NCI-H2107 (cell line): ENCODE data around the gene ZCCHC24.

Source experiments
- DNase-seq: peaks from one replicate; lab custom pipeline; 2025; lab: John Stamatoyannopoulos, UW

Gene ZCCHC24

GRCh38 chr10:79445977-79446757 lies 743 bp upstream of the ZCCHC24 start:
- DNase-seq = no peak

DNA sequence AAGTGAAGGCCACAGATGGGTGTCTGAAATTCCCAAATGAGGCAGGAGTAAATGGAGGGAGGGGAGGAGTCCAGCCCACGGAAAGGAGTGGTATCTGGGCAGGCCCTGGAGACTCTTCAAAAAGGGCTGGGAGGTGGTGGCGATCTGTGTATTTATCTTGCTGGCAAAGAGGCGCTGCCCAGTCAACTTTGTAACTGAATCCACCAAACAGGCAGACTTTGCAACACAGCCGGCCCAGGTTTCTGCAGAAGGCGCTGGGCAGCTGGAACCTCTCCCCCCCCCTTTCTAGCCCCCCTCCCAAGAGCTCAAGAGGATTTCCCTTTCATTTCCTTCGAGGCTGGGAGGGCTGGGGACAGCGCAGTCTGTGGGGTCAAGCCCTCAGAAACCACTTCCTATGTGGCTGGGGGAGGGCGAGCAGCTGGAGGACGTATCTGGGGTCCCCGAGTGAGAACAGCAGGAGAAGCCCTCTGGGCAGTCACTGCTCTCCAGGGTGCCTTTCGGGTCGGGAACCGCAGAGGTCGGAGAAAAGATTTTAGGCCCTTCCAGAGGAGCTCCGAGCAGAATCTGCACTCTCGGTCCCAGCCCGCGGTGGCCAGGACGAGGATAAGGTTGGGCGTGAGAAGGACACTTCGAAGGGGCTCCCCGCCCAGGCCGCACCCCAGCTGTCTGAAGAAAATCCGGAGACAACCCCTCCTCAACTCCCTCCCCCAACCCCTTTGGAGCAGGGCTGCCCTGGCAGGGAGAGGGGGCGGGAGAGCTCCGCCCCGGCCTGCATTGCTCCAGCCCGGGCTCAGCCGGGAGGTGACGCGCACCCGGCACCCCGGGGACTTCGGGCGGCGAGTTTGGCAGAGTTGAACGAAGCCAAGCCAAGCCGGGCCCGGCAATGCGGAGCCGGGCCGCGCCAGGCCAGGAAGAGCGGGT lies 965 bp downstream of the ZCCHC24 start:
- no peak for DNase-seq

DNA sequence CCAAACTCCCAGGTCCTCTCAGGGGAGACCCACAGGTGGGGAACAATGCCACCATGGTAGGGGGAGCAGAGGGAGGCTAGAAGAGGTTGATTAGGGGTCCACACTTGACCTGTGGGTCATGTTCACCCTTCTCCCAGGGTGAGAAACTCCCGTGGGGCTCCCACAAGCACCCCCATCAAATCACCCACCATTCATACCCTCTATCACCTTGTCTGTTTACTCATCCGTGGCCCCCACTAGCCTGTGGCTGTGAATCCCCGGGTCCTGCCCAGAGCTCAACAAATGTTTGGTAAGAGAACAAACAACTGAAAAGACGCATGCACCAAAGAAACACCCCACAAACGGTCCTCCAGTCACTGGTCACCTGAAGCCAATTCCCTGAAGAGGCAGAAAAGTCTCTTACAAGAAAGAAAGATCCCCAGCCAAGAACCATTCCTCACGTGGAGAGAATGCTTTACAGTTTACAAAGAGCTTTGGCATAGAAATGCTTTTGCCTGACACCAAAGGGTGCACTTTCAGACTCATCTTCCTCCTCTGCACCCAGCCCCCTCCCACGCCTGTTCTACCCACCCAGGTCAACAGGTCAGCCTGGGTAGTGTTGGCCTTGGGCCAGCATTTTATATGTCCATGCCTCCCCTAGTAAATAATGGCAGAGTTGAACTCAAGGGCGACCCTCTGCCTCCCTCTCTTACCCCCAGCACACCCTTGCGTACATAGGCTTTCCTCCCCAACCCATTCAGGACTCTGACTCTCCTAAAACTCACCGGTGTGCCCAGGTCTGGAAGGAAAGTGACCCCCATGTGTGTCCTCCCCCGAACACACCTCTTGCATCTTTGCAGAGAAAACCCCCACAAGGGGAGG lies 1.9 kb downstream of the ZCCHC24 start:
- DNase-seq = no peak

DNA sequence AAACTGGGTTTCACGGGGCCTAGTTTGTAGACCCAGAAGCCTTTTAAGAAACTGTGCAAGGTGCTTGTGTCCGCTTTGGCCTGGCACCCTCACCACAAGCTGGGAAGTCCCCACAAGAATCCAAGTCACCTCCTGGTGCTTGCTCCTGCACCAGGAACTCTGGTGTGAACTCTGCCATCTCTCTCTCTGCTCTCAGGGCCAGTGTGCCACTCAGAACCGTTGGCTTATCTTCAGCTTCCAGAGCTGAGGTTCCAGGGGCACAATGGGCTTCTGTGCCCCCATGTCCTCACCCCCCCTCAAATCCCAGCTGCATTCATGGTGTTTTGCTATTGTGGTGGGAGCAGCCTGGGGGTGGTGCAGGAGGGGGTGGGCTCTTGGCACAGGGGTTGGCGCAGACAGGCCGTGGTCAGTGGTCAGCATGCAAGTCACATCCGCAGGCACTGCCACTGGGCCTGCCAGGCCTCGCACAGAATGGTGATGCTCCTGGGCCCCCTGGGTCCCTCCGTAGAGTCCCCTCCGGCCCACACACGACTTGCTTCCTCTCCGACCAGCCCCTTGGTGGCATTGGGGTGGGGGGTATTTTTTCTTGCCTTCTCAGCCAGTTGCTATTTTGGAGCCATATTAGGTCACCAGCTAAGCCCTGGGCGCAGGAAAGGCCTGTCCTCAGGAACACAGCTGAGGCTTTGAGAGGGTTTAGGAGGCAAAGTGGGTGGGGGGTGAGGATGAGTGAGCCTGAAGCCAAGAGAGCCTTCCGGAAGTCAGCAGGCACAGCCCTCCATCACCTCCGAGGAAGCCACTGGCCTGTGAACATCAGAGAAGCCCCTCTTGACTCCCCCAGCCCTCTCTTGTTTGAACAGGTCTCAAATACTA lies 3.0 kb downstream of the ZCCHC24 start:
- no peak for DNase-seq

GRCh38 chr10:79441433-79441832 lies 4.0 kb downstream of the ZCCHC24 start:
- no peak for DNase-seq

- DNase-seq = no peak
These were observed 5.1 kb downstream of the ZCCHC24 start for GRCh38 chr10:79440281-79440680.

DNA sequence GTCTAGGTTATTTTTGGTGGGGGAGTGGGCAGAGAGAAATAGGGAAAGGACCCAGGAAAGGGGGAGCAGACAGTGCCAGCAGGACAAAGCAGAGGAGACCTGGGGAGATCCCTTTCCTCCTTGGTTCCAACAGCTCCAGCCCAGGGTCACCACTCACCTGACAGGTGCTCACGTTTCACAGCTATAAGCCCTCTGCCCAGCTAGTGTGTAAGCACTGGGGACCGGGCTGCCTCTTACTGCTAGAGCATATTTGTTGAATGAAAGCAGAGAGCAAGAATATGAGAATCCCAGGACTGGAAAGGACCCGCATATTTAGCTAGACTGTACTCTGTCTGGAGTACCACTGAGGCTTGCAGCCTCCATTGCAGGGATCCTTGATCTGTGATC lies 6.7 kb downstream of the ZCCHC24 start:
- no peak for DNase-seq

- no peak for DNase-seq
These were observed 7.3 kb downstream of the ZCCHC24 start for GRCh38 chr10:79438021-79438698.

- no peak for DNase-seq
These were observed 8.2 kb downstream of the ZCCHC24 start for GRCh38 chr10:79437111-79437814.

DNA sequence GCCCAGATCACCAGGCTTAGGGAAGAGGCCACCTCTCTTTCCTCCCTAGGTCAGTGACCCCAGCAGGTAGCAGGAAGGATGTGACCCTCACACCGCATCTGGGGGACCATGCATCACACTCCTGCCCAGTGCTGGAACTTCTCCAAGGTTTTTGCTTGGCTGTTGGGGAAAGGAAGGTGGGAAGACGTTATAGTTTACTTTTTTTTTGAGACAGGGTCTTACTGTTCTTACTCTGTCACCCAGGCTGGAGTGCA lies 8.6 kb downstream of the ZCCHC24 start:
- no peak for DNase-seq

- no peak for DNase-seq
These were observed 9.2 kb downstream of the ZCCHC24 start for GRCh38 chr10:79436066-79436849.

DNA sequence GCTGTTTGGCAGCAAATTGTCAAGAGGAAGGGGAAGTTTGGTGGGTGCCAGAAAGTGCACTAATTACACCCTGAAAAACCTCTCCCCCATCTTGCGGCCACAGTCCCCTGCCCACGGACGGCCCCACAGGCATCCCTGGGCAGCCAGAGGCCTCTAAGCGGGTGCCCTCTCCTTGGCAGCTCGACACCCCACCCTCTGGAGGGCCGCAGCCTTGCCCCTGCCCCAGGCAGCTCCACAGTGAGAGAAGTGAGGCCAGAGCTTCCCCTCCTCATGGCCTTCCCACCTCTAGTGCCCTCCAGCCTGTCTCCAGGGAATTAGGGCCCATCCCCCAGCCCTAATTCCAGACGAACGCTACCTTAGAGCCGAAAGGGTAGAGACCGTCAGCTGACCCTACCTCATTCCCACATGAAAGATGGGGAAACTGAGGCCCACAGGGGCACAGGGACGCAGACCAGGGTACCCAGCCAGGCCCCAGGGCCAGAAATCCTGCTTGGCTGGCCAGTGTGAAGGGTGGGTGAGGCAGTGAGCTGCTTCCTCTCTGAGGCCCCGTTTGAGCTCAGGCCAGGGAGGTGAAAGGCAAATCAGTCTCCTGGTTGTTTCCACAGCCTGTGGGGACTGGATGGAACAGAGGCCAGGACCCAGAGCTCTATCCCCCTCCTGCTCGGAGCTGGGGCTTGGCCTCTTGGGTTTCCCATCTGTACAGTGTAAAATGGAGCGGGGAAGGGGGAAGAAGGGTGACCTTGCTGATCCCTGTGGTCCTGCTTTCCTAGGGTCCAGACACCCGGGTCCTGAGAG lies 10.0 kb downstream of the ZCCHC24 start:
- no peak for DNase-seq

GRCh38 chr10:79434821-79435251 lies 10.6 kb downstream of the ZCCHC24 start:
- DNase-seq = no peak

GRCh38 chr10:79434223-79434687 lies 11.2 kb downstream of the ZCCHC24 start:
- DNase-seq = no peak

- DNase-seq = no peak
These were observed 11.9 kb downstream of the ZCCHC24 start for GRCh38 chr10:79433324-79434222.

DNA sequence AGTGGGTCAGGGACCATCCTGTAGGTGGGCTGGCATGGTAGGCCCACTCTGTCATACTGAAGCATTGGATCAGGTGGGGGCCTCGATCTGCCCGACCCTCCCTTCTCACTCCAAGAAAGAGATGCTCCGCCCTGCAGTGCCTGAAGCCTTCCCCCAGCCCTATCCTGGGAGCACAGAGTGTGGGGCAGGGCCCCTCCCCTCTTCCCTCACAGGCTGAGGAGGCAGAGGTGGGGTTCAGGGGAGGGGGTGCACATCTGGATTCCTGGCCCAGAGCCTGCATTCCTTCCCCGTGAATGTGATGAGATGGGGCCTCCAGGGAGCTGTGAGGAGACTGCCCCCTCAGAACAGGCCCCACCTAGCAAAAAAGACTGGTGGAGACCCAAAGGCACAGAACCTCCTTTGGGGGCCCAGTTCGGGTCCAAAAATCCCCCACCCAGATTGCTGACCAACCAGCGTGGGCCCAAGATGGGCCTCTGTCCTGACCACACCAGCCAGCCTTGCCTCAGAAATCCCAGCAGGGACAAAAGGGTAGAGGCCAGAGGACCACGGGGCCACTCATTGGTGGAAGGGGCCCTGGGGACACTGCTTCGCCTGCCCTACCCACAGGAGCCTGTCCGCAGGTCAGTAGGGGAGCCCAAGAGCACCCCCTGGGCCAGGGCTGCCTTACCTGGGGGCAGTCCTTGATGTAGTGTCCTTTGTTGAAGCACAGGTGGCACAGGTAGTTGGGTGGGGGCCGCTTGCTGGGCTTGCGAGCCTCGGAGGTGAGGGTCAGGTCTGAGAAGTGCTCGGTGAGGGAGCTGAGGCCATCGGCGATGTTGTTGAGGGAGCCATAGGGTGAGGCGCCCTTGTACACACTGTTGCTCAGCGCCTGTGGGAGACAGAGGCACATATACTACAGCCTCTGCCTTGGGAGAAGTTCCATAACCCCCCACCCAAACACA lies 13.3 kb downstream of the ZCCHC24 start:
- no peak for DNase-seq
